WTC11 (cell line): ENCODE results near the gene H2AZ2. TPM values are rescaled to one million over a fixed set of nuclear protein-coding genes. Genes with fewer than 3 reads are reported as not detected.

ENCODE experiments used
- ATAC-seq: fragments of 200-7000 bp; cut with Tn5 transposase; 2 replicates; pipeline ENCODE4 v1.10.0; 2021; ENCODE audit warnings: mild to moderate bottlenecking, moderate library complexity
- CTCF ChIA-PET: fragments of 300-600 bp; sonication (Branson Sonifier 250); formaldehyde crosslinking; loops from one replicate; lab custom pipeline; 2021; ENCODE audit warnings: antibody characterized with exemption; lab: Charles Lee
- POLR2A ChIA-PET: fragments of 350-600 bp; sonication (Branson Sonifier 250); formaldehyde crosslinking; loops from one replicate; lab custom pipeline; 2021; ENCODE audit warnings: antibody characterized with exemption; lab: Charles Lee
- DNase-seq: peaks from one replicate; pipeline ENCODE4 v3.0.0; 2021; ENCODE audit warnings: low spot score
- H3K27ac Mint-ChIP-seq: 2 replicates; pipeline ENCODE4 v1.8.0; 2021; ENCODE audit warnings: mixed read lengths
- H3K27me3 Mint-ChIP-seq: 2 replicates; pipeline ENCODE4 v1.8.0; 2021; ENCODE audit warnings: low read depth, mild to moderate bottlenecking, moderate library complexity, mixed read lengths
- H3K36me3 Mint-ChIP-seq: 2 replicates; pipeline ENCODE4 v1.8.0; 2021; ENCODE audit warnings: mixed read lengths
- H3K4me1 Mint-ChIP-seq: 2 replicates; pipeline ENCODE4 v1.8.0; 2022; ENCODE audit warnings: mixed read lengths
- H3K4me3 Mint-ChIP-seq: 2 replicates; pipeline ENCODE4 v1.8.0; 2021; ENCODE audit warnings: mild to moderate bottlenecking, moderate library complexity, mixed read lengths
- H3K9me3 Mint-ChIP-seq: 2 replicates; pipeline ENCODE4 v1.8.0; 2021; ENCODE audit warnings: mixed read lengths
- CTCF ChIP-seq: fragments of 200-600 bp; IDR thresholded peaks from 2 replicates; pipeline ENCODE4 v1.8.0; 2022; ENCODE audit warnings: antibody characterized with exemption
- ETV6 ChIP-seq: sonication (generic); formaldehyde crosslinking; IDR thresholded peaks from 2 replicates; pipeline ENCODE4 v1.8.1; 2022; ENCODE audit warnings: mild to moderate bottlenecking, missing genetic modification reagents
- FOXJ3 ChIP-seq: sonication (generic); formaldehyde crosslinking; IDR thresholded peaks from 2 replicates; pipeline ENCODE4 v1.9.0; 2021; ENCODE audit warnings: missing genetic modification reagents, mild to moderate bottlenecking, borderline replicate concordance
- GABPB1 ChIP-seq: sonication (generic); formaldehyde crosslinking; IDR thresholded peaks from 2 replicates; pipeline ENCODE4 v1.8.1; 2023; ENCODE audit warnings: mild to moderate bottlenecking, missing genetic modification reagents
- HMGA2 ChIP-seq: fragments of 250-450 bp; sonication (Bioruptor Pico); IDR thresholded peaks from 2 replicates; pipeline ENCODE4 v1.4.0; 2021; ENCODE audit warnings: mild to moderate bottlenecking, moderate library complexity
- JUN ChIP-seq: sonication (generic); formaldehyde crosslinking; IDR thresholded peaks from 2 replicates; pipeline ENCODE4 v1.8.0; 2023; ENCODE audit warnings: mild to moderate bottlenecking, missing genetic modification reagents
- NR3C1 ChIP-seq: sonication (generic); formaldehyde crosslinking; conservative IDR thresholded peaks from 2 replicates; pipeline ENCODE4 v1.8.1; 2023; ENCODE audit warnings: low read depth, mild to moderate bottlenecking, missing genetic modification reagents
- ZNF281 ChIP-seq: sonication (generic); formaldehyde crosslinking; IDR thresholded peaks from 2 replicates; pipeline ENCODE4 v1.8.0; 2023; ENCODE audit warnings: mild to moderate bottlenecking, missing genetic modification reagents
- ZNF317 ChIP-seq: sonication (generic); formaldehyde crosslinking; IDR thresholded peaks from 2 replicates; pipeline ENCODE4 v1.8.1; 2023; ENCODE audit warnings: low read depth, mild to moderate bottlenecking, moderate library complexity, missing genetic modification reagents, borderline replicate concordance
- ZNF416 ChIP-seq: fragments of 250-450 bp; sonication (Bioruptor Pico); IDR thresholded peaks from 2 replicates; pipeline ENCODE4 v1.9.0; 2021; ENCODE audit warnings: mild to moderate bottlenecking, inconsistent platforms
- ZNF423 ChIP-seq: fragments of 250-450 bp; sonication (Bioruptor Pico); IDR thresholded peaks from 2 replicates; pipeline ENCODE4 v2.1.2; 2022; ENCODE audit warnings: mild to moderate bottlenecking, moderate library complexity
- ZNF512 ChIP-seq: sonication (generic); formaldehyde crosslinking; IDR thresholded peaks from 2 replicates; pipeline ENCODE4 v1.8.1; 2022; ENCODE audit warnings: missing genetic modification reagents, borderline replicate concordance
- total RNA-seq: library from RNA; stranded (reverse); gene quantifications from 3 replicates; pipeline ENCODE4 v1.2.3, GENCODE V29; 2021
- TF ChIP-seq, protein P1 (sequence below): fragments of 250-450 bp; sonication (Bioruptor Pico); IDR thresholded peaks from 2 replicates; pipeline ENCODE4 v1.9.0; 2021; ENCODE audit warnings: mild to moderate bottlenecking, borderline replicate concordance
- TF ChIP-seq, protein P2 (sequence below): fragments of 250-450 bp; sonication (Bioruptor Pico); IDR thresholded peaks from 2 replicates; pipeline ENCODE4 v2.1.2; 2022; ENCODE audit warnings: mild to moderate bottlenecking, moderate library complexity

Gene H2AZ2
- total RNA-seq, 1 experiment from 2014 or later: 178 TPM

DNA sequence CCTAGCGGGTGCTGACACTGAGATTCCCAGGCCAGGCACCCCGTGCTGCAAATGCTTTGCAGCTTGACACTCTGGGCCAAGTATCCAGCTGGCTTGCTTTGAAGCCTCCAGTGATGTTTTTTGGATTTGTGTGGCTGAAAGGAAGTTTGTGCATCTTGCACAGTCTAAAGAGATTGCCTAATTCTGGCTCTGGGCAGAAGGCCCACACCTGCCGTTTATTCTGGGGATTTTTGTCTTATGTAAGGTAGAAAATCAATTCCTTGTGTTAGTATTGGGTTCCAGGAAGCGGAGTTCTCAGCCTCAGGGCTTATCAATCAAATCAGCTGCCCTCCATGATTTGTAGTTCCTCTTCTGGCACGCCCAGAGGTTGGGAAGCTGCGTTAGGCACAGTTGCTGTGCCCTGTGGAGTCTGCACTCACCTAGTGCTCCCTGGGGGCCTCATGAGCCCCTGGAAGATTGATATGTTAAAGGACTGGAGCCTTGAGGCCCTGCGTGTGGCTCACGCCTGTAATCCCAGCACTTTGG, 45.9 kb upstream of the H2AZ2 start (continued):
- TF ChIP-seq CTCF (no peak), ZNF423 (no peak), ZNF281 (CRISPR knock-in tag) (no peak), FOXJ3 (CRISPR knock-in tag) (no peak), ZNF317 (CRISPR knock-in tag) (no peak), ZNF416 (CRISPR knock-in tag) (no peak)
- TF ChIP-seq, protein P1, sequence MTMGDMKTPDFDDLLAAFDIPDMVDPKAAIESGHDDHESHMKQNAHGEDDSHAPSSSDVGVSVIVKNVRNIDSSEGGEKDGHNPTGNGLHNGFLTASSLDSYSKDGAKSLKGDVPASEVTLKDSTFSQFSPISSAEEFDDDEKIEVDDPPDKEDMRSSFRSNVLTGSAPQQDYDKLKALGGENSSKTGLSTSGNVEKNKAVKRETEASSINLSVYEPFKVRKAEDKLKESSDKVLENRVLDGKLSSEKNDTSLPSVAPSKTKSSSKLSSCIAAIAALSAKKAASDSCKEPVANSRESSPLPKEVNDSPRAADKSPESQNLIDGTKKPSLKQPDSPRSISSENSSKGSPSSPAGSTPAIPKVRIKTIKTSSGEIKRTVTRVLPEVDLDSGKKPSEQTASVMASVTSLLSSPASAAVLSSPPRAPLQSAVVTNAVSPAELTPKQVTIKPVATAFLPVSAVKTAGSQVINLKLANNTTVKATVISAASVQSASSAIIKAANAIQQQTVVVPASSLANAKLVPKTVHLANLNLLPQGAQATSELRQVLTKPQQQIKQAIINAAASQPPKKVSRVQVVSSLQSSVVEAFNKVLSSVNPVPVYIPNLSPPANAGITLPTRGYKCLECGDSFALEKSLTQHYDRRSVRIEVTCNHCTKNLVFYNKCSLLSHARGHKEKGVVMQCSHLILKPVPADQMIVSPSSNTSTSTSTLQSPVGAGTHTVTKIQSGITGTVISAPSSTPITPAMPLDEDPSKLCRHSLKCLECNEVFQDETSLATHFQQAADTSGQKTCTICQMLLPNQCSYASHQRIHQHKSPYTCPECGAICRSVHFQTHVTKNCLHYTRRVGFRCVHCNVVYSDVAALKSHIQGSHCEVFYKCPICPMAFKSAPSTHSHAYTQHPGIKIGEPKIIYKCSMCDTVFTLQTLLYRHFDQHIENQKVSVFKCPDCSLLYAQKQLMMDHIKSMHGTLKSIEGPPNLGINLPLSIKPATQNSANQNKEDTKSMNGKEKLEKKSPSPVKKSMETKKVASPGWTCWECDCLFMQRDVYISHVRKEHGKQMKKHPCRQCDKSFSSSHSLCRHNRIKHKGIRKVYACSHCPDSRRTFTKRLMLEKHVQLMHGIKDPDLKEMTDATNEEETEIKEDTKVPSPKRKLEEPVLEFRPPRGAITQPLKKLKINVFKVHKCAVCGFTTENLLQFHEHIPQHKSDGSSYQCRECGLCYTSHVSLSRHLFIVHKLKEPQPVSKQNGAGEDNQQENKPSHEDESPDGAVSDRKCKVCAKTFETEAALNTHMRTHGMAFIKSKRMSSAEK: no peak

DNA sequence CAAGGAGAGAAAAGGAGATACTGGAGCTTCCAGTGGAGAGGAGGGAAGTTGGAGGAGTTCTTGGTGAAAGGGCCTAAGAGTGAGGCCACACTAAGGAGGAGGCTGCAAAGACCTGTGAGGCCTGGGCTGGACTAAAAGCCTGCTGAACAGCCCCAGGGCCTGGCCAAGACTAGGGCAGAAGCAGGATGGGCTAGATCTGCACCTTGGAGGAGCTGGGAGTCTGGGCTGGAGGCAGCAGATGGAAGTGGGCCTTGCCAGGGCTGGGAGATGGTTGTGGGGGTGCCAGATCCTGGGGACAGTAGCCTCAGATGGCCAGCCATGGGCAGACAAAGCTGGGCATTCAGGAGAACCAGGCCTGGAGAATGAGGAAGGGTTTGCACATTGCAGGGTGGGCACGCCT, 43.9 kb upstream of the H2AZ2 start:
- Mint-ChIP-seq H3K27ac (no peak overlapping the region), H3K36me3 (no peaks in the 10 kb centered on the region), H3K9me3 (no peaks in the 10 kb centered on the region), H3K4me1 (no peaks in the 10 kb centered on the region), H3K27me3 (no peaks in the 10 kb centered on the region; the same call in none of the 2 replicates), H3K4me3 (no peak overlapping the region)
- DNase-seq: no peak
- TF ChIP-seq ETV6 (CRISPR knock-in tag) (no peak), NR3C1 (no peak), HMGA2 (no peak), ZNF512 (CRISPR knock-in tag) (no peak), JUN (CRISPR knock-in tag) (no peak), GABPB1 (CRISPR knock-in tag) (no peak)
- TF ChIP-seq, protein P2, sequence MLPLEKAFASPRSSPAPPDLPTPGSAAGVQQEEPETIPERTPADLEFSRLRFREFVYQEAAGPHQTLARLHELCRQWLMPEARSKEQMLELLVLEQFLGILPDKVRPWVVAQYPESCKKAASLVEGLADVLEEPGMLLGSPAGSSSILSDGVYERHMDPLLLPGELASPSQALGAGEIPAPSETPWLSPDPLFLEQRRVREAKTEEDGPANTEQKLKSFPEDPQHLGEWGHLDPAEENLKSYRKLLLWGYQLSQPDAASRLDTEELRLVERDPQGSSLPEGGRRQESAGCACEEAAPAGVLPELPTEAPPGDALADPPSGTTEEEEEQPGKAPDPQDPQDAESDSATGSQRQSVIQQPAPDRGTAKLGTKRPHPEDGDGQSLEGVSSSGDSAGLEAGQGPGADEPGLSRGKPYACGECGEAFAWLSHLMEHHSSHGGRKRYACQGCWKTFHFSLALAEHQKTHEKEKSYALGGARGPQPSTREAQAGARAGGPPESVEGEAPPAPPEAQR: no peak
- TF ChIP-seq, protein P1: no peak
- ChIA-PET CTCF (no interaction called here), POLR2A (no interaction called here)
- ATAC-seq: no peak
